Osteocyte (in vitro differentiated cells): ENCODE results near the gene NRG2. TPM values are rescaled to one million over a fixed set of nuclear protein-coding genes. Genes with fewer than 3 reads are reported as not detected.

Source experiments
- DNase-seq: peaks from one replicate; pipeline ENCODE4 v3.0.0; 2021; ENCODE audit warnings: mixed read lengths; ENCODE audit not compliant: unreplicated experiment; ENCODE audit errors: extremely low spot score
- H3K27ac Mint-ChIP-seq: one replicate; pipeline ENCODE4 v1.8.0; 2021; ENCODE audit warnings: mild to moderate bottlenecking, mixed read lengths; ENCODE audit not compliant: unreplicated experiment
- H3K27me3 Mint-ChIP-seq: one replicate; pipeline ENCODE4 v1.8.0; 2021; ENCODE audit warnings: mixed read lengths; ENCODE audit not compliant: unreplicated experiment
- H3K36me3 Mint-ChIP-seq: one replicate; pipeline ENCODE4 v1.8.0; 2021; ENCODE audit warnings: mixed read lengths; ENCODE audit not compliant: unreplicated experiment
- H3K4me1 Mint-ChIP-seq: one replicate; pipeline ENCODE4 v1.8.0; 2021; ENCODE audit warnings: mixed read lengths; ENCODE audit not compliant: unreplicated experiment
- H3K4me3 Mint-ChIP-seq: one replicate; pipeline ENCODE4 v1.8.0; 2021; ENCODE audit warnings: mild to moderate bottlenecking, moderate library complexity, mixed read lengths; ENCODE audit not compliant: unreplicated experiment
- H3K9me3 Mint-ChIP-seq: one replicate; pipeline ENCODE4 v1.8.0; 2021; ENCODE audit warnings: mixed read lengths; ENCODE audit not compliant: unreplicated experiment
- total RNA-seq: library from RNA; stranded (reverse); gene quantifications from 2 replicates; pipeline ENCODE4 v1.2.1, GENCODE V29; 2021
- TF ChIP-seq, protein P1 (sequence below): fragments of 200-600 bp; sonication (generic); IDR thresholded peaks from 2 replicates; pipeline ENCODE4 v1.5.0; 2021; ENCODE audit warnings: antibody characterized with exemption, mild to moderate bottlenecking, moderate library complexity

The NRG2 gene
- total RNA-seq, 1 donor from 2014 or later: 0.86 TPM

DNA sequence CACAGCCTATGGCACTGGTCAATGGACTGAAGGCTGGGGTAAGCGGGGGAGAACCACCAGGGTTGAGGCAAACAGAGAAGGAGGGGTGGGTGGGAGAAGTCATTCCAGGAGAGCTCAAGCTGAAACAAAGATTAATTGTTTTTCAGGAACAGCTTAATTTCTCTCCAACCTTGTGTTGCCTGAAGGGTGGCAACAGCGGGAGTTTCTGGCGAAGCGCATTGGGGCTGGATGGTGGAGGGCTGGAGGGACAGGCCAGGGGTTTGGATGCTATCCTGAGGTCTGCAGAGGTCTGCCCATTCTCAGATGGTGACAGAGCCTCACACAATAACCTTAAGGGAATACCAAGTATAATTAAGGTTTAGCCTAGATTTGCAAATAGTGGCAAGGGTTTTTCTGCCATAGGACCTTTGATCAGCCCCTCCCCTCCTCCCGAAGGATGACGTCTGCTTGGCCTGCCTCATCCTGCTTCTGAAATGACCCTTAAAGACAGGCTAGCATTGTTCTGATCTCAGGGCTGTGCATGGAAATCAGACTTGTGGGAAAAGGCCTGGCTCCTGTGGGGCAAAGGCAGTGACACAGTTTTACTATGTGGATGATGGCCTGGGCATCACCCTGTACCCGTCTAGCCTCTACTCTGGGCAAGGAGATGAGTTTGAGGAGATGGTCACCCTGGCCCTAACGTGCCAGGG is 214.7 kb downstream of the NRG2 start:
- Mint-ChIP-seq H3K4me1 (no peaks in the 10 kb centered on the region), H3K27ac (no peak overlapping the region), H3K4me3 (no peak overlapping the region), H3K9me3 (peaks cover 5% of the 10 kb centered on the region), H3K36me3 (peaks cover 2% of the 10 kb centered on the region), H3K27me3 (peaks cover 72% of the 10 kb centered on the region)
- TF ChIP-seq, protein P1, sequence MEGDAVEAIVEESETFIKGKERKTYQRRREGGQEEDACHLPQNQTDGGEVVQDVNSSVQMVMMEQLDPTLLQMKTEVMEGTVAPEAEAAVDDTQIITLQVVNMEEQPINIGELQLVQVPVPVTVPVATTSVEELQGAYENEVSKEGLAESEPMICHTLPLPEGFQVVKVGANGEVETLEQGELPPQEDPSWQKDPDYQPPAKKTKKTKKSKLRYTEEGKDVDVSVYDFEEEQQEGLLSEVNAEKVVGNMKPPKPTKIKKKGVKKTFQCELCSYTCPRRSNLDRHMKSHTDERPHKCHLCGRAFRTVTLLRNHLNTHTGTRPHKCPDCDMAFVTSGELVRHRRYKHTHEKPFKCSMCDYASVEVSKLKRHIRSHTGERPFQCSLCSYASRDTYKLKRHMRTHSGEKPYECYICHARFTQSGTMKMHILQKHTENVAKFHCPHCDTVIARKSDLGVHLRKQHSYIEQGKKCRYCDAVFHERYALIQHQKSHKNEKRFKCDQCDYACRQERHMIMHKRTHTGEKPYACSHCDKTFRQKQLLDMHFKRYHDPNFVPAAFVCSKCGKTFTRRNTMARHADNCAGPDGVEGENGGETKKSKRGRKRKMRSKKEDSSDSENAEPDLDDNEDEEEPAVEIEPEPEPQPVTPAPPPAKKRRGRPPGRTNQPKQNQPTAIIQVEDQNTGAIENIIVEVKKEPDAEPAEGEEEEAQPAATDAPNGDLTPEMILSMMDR: no peak
- DNase-seq: no peak

DNA sequence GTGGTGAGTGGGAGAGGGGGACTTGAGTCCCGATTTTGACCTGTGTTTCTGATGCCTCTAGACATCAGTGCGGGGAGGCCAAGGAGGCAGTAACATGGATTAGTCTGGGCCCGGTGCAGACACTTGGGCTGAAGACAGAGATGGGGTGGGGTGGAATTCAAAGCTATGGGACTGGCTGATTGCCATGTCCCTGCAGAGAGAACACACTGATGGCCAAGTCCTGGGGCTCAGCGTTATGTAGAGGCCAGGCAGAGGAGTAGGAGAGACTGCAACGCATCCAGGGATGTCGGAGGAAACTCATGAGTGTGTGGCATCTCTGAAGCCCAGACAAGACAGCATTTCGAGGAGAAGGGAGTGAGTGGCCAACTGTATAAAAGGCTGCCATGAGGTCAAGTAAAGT is 217.4 kb downstream of the NRG2 start:
- H3K4me1 Mint-ChIP-seq: no peaks in the 10 kb centered on the region
- H3K27me3 Mint-ChIP-seq: peaks cover 46% of the 10 kb centered on the region
- H3K4me3 Mint-ChIP-seq: no peak overlapping the region
- DNase-seq: no peak
- H3K36me3 Mint-ChIP-seq: peaks cover 2% of the 10 kb centered on the region
- TF ChIP-seq, protein P1: no peak
- H3K9me3 Mint-ChIP-seq: peaks cover 5% of the 10 kb centered on the region
- H3K27ac Mint-ChIP-seq: no peak overlapping the region

DNA sequence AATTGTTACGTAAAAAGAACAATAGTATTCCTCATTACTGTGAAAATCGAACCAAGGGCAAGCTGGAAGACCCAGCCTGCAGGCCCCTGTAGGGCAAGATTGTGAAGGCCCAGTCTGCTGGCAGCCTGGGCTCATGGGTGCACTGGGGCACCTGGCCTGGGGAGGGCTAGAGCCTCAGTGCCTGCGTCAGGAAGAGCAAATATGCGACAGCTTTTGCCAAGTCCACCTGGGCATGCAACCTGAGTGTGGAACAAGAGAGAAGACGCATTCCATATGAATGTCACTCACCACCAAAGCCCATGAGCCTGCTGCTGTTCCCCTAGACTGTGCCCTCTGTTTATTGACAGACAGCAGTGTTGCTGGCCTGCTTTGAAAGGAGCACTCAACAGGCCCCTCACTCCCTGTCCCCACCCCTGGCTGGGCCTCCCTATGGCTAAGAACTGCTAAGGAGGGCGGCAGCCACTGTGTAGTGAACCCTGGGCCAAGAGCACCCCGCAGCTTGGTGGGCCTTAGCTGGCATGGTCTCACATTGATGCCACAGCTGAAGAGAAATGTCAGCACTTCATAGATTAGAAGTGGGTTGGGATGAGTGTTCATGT is 219.2 kb downstream of the NRG2 start:
- H3K27me3 Mint-ChIP-seq: peaks cover 42% of the 10 kb centered on the region
- H3K9me3 Mint-ChIP-seq: peaks cover 2% of the 10 kb centered on the region
- TF ChIP-seq, protein P1: no peak
- no peaks in the 10 kb centered on the region for H3K4me1 Mint-ChIP-seq
- H3K4me3 Mint-ChIP-seq: no peak overlapping the region
- H3K36me3 Mint-ChIP-seq: peaks cover 1% of the 10 kb centered on the region
- no peak overlapping the region for H3K27ac Mint-ChIP-seq
- no peak for DNase-seq

DNA sequence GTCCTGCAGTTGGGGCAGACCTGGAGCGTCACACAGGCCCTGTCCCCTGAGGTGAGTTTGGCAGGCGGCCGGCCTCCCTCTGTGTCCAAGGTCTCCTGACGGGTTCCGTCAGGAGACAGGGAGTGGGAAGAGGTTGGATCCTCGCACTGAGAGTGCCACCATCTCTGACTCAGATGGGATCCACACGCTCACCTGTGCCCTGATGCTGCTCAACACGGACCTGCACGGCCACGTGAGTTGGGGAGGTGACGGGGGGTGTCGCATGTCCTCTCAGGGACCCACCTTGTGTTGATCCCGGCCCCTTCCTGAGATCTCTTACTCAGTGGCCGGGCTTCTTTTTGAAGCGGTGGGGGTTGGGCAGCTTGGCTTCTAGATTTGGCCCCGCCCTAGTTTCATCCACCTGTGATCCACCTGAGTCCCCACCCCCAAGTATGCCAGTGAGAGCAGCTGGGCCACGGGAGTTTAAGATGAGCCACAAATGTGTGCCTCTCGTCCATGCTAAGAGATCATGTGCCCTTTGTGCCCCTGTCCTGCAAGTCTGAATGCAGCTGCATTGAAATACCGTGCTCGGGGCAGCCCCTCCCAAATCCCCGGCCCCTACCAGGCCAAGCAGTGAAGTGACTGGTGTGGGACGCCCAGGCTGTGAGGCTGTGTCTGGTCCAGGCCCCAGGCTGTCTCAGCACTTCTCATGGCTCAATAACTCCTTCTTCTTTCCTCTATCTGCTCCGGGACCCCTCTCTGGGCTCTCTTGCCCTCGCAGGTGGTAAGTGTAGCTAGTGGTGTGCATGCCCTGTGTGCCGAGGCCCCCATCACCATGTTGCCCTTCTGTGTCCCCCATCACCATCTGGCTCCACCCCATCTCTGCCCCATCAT is 220.3 kb downstream of the NRG2 start:
- Mint-ChIP-seq H3K27me3 (peaks cover 40% of the 10 kb centered on the region), H3K4me3 (no peak overlapping the region), H3K9me3 (peaks cover 6% of the 10 kb centered on the region), H3K4me1 (no peaks in the 10 kb centered on the region), H3K27ac (no peak overlapping the region), H3K36me3 (peaks cover 3% of the 10 kb centered on the region)
- no peak for DNase-seq
- TF ChIP-seq, protein P1: no peak
